Immature natural killer cell (primary cell): ENCODE results near the gene ADD3. TPM values are rescaled to one million over a fixed set of nuclear protein-coding genes. Genes with fewer than 3 reads are reported as not detected.
A peak's percentile ranks its signal among the peaks of the same experiment; 100 is the strongest.

Experiments used
- DNase-seq, 3 donors: peaks; one replicate each; pipeline ENCODE4 v3.0.0; 2022; ENCODE audit warnings: mixed read lengths in 1 of 3
- H3K27ac Mint-ChIP-seq, 6 donors: one replicate each; pipeline ENCODE4 v1.8.0; 2020; ENCODE audit warnings: mixed read lengths in 6 of 6, mild to moderate bottlenecking in 5 of 6, inconsistent platforms in 4 of 6, moderate library complexity in 3 of 6
- H3K27me3 Mint-ChIP-seq, 3 donors: one replicate each; pipeline ENCODE4 v1.8.0; 2020 to 2021; ENCODE audit warnings: low read depth in 3 of 3, mild to moderate bottlenecking in 3 of 3, mixed read lengths in 3 of 3, moderate library complexity in 3 of 3, inconsistent platforms in 1 of 3
- H3K36me3 Mint-ChIP-seq, 3 donors: one replicate each; pipeline ENCODE4 v1.8.0; 2020; ENCODE audit warnings: mixed read lengths in 3 of 3, inconsistent platforms in 2 of 3, mild to moderate bottlenecking in 2 of 3
- H3K4me1 Mint-ChIP-seq, 2 donors: one replicate each; pipeline ENCODE4 v1.8.0; 2020; ENCODE audit warnings: inconsistent platforms in 2 of 2, mild to moderate bottlenecking in 2 of 2, mixed read lengths in 2 of 2, moderate library complexity in 1 of 2
- H3K4me3 Mint-ChIP-seq, 5 donors: one replicate each; pipeline ENCODE4 v1.8.0; 2020; ENCODE audit warnings: mild to moderate bottlenecking in 5 of 5, mixed read lengths in 5 of 5, inconsistent platforms in 3 of 5, moderate library complexity in 3 of 5
- H3K9me3 Mint-ChIP-seq, 6 donors: one replicate each; pipeline ENCODE4 v1.8.0; 2020; ENCODE audit warnings: mild to moderate bottlenecking in 6 of 6, mixed read lengths in 6 of 6, inconsistent platforms in 4 of 6, moderate library complexity in 3 of 6
- polyA plus RNA-seq, 3 donors: library from polyadenylated mRNA; unstranded; fragments of 300-500 nt; fragmentation: Illumina TruSeq; gene quantifications; one replicate each; pipeline ENCODE4 v1.2.3, GENCODE V29; 2021

ADD3 gene
- polyA plus RNA-seq: 100 to 1,000 TPM; 336 to 513 (median 447) TPM

DNA sequence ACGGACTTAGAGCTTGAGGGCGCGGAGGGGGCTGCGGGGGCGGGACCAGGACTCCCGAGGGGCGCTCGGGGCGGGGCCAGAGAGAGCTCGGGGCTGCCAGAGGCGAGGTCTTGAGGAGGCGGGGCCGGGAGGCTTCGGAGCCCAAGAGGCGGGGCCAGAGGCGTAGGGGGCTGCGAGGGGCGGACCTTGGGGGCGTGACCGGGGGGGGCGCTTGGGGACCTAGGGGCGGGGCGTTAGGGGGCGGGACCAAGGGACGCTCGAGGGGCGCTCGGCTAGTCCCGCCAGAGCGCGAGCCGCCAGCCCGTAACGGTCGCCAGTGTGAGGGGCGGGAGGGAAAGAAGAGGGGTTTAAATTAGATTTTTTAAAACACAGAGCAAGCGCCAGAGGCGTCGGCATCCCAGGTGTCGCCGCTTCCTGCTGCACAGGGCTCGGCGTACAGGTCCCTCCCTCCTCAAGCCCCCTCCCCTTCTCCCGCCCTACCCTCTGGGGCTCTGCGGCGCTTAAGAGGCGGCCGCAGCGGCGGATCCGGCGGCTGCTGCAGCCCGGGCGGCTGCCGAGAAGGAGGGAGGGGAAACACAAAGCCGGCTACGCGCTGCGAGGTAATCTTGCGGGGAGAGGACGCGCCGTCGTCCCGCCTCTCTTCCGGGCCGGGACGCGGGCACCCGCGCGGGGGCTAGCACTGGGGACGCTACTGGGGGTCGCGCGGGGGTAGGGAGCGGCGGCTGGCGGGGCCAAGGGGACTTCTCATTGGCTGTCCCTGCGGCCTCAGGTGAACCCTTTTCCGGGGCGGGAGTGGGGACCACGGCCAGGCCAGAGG lies at the start of gene ADD3:
ADD3 (plus strand) TSS at position 284 of the 817 bp plus-strand sequence. CDS start 92,670 bp downstream, outside the sequence.
- Mint-ChIP-seq H3K27ac (peak within 1 kb of the TSS in 4 of 6 donors; percentile 93 to 98 (median 97)), H3K4me3 (no peak within 1 kb of the TSS), H3K36me3 (no peaks in the 10 kb centered on the region), H3K4me1 (peaks cover 41 to 44% of the 10 kb centered on the region in 2 donors), H3K27me3 (peaks cover 0 to 2% (median 2%) of the 10 kb centered on the region in 3 donors), H3K9me3 (no peaks in the 10 kb centered on the region)
- DNase-seq: peak; percentile 93 to 95 (median 94)

DNA sequence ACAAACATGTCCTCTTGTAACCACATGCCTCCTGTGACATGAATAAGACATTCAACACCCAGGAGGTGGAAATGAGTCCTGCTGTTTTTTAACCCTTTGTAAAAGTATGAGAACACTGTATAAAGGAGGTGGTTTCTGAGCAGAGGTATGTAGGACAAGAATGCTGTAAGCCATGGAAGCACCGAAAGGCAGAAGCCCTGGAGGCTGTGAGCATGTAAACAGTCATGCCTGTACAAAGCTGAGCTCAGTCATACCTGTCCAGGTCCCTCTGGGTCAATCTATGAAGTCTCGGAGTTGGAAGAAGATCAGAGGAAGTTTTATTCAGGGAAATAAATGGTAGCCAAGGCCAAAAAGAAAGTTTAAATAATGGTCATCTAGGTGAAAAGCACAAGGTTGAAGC lies 49.7 kb upstream of the ADD3 start:
- peaks cover 6% of the 10 kb centered on the region in 2 donors for H3K4me1 Mint-ChIP-seq
- no peaks in the 10 kb centered on the region for H3K9me3 Mint-ChIP-seq
- peaks cover 0 to 4% (median 1%) of the 10 kb centered on the region in 3 donors for H3K27me3 Mint-ChIP-seq
- H3K4me3 Mint-ChIP-seq: no peak overlapping the region
- H3K27ac Mint-ChIP-seq: no peak overlapping the region
- H3K36me3 Mint-ChIP-seq: no peaks in the 10 kb centered on the region
- DNase-seq: no peak

GRCh38 chr10:109959259-109960145 lies 48.3 kb upstream of the ADD3 start:
- no peaks in the 10 kb centered on the region for H3K36me3 Mint-ChIP-seq
- H3K27ac Mint-ChIP-seq: no peak overlapping the region
- H3K9me3 Mint-ChIP-seq: no peaks in the 10 kb centered on the region
- H3K4me3 Mint-ChIP-seq: no peak overlapping the region
- DNase-seq: no peak
- H3K27me3 Mint-ChIP-seq: peaks cover 1 to 7% (median 4%) of the 10 kb centered on the region in 3 donors
- peaks cover 6 to 8% of the 10 kb centered on the region in 2 donors for H3K4me1 Mint-ChIP-seq

- Mint-ChIP-seq H3K4me1 (peaks cover 6 to 8% of the 10 kb centered on the region in 2 donors), H3K4me3 (no peak overlapping the region), H3K36me3 (no peaks in the 10 kb centered on the region), H3K27me3 (peaks cover 1 to 7% (median 5%) of the 10 kb centered on the region in 3 donors), H3K9me3 (no peaks in the 10 kb centered on the region), H3K27ac (no peak overlapping the region)
- no peak for DNase-seq
Measured at GRCh38 chr10:109960682-109961081, 47.1 kb upstream of the ADD3 start.

GRCh38 chr10:109961174-109962001 lies 46.4 kb upstream of the ADD3 start:
- Mint-ChIP-seq H3K4me3 (no peak overlapping the region), H3K9me3 (no peaks in the 10 kb centered on the region), H3K36me3 (no peaks in the 10 kb centered on the region), H3K4me1 (peaks cover 6 to 8% of the 10 kb centered on the region in 2 donors), H3K27me3 (peaks cover 1 to 7% (median 5%) of the 10 kb centered on the region in 3 donors), H3K27ac (no peak overlapping the region)
- DNase-seq: no peak

DNA sequence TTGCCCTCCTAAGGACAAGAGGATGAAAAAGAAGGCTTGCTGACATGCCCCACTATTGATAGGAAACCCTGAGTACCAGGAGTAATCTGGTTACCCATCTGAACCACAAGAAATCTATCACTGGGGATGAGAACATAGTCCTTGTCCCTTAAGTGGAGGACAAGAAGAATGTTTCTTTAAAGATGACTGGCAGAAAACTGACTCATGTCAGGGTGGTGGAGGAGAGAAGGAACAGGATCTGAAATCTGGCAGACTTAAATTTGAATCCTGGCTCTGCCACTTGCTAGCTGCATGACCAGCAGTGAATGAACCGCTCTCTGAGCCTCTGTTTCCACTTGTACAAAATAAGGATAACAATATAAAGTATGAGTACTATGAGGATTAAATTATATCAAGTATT lies 45.5 kb upstream of the ADD3 start:
- DNase-seq: no peak
- Mint-ChIP-seq H3K4me3 (no peak overlapping the region), H3K27ac (no peak overlapping the region), H3K9me3 (no peaks in the 10 kb centered on the region), H3K36me3 (no peaks in the 10 kb centered on the region), H3K27me3 (peaks cover 1 to 7% (median 5%) of the 10 kb centered on the region in 3 donors), H3K4me1 (peaks cover 0 to 4% of the 10 kb centered on the region in 2 donors)

DNA sequence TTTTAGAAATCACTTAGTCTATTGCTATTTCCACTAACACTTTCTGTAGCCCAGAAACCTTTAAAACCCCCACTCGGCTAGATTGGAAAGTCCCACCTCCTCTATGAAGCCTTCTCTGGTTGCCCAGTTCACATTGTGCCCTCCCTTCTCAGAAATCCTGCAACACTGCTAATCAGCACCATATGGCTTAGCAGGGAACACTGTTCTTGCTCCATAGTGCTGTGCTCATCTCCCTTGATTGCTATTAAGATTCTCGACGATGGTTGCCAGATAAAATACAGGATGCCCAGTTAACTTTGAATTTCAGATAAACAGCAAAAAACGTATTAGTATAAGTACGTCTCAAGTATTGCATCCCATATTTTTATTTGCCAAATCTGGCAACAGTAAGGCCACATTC lies 44.3 kb upstream of the ADD3 start:
- H3K9me3 Mint-ChIP-seq: no peaks in the 10 kb centered on the region
- H3K27ac Mint-ChIP-seq: no peak overlapping the region
- H3K4me1 Mint-ChIP-seq: peaks cover 0 to 2% of the 10 kb centered on the region in 2 donors
- peaks cover 1 to 7% (median 5%) of the 10 kb centered on the region in 3 donors for H3K27me3 Mint-ChIP-seq
- no peak overlapping the region for H3K4me3 Mint-ChIP-seq
- no peak for DNase-seq
- H3K36me3 Mint-ChIP-seq: no peaks in the 10 kb centered on the region

DNA sequence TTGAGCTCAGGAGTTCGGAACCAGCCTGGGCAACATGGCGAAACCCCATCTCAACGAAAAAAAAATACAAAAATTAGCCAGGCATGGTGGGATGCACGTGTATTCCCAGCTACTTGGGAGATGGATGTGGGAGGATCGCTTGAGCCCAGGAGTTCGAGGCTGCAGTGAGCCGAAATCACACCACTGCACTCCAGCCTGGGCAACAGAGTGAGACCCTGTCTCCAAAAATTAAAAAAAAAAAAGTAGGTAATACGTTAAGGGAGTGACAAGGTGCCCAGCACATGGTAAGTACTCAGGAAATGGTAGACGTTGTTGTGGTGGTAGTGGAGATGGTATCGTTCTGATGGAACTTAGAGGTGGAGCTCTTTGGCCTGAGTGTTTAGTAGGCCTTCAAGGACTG lies 43.5 kb upstream of the ADD3 start:
- no peak for DNase-seq
- no peak overlapping the region for H3K4me3 Mint-ChIP-seq
- no peaks in the 10 kb centered on the region for H3K9me3 Mint-ChIP-seq
- H3K36me3 Mint-ChIP-seq: no peaks in the 10 kb centered on the region
- H3K27me3 Mint-ChIP-seq: peaks cover 1 to 12% (median 5%) of the 10 kb centered on the region in 3 donors
- peaks cover 0 to 2% of the 10 kb centered on the region in 2 donors for H3K4me1 Mint-ChIP-seq
- no peak overlapping the region for H3K27ac Mint-ChIP-seq

- Mint-ChIP-seq H3K27me3 (peaks cover 4 to 8% (median 5%) of the 10 kb centered on the region in 3 donors), H3K36me3 (no peaks in the 10 kb centered on the region), H3K4me3 (no peak overlapping the region), H3K9me3 (no peaks in the 10 kb centered on the region), H3K27ac (no peak overlapping the region), H3K4me1 (peaks cover 0 to 2% of the 10 kb centered on the region in 2 donors)
- DNase-seq: no peak
Measured at GRCh38 chr10:109966961-109967738, 40.6 kb upstream of the ADD3 start.

DNA sequence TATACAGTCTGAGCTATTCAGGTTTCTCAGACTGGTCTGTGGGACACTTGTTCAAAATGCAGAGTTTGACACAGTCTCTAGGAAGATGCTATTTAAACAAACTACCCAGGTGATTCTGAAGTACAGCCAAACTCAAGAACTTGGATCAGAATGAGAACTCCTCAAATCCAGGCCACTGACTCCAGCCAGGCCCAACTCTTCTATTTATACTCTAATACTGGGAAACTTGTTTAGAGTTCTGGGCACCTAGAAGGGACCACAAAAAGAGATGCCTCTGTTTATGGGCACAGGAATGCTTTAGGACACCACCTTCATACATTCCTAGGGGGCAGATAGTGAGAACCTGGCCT lies 40.1 kb upstream of the ADD3 start:
- no peak for DNase-seq
- Mint-ChIP-seq H3K27me3 (peaks cover 4 to 8% (median 5%) of the 10 kb centered on the region in 3 donors), H3K36me3 (no peaks in the 10 kb centered on the region), H3K27ac (no peak overlapping the region), H3K9me3 (no peaks in the 10 kb centered on the region), H3K4me1 (peaks cover 0 to 2% of the 10 kb centered on the region in 2 donors), H3K4me3 (no peak overlapping the region)

DNA sequence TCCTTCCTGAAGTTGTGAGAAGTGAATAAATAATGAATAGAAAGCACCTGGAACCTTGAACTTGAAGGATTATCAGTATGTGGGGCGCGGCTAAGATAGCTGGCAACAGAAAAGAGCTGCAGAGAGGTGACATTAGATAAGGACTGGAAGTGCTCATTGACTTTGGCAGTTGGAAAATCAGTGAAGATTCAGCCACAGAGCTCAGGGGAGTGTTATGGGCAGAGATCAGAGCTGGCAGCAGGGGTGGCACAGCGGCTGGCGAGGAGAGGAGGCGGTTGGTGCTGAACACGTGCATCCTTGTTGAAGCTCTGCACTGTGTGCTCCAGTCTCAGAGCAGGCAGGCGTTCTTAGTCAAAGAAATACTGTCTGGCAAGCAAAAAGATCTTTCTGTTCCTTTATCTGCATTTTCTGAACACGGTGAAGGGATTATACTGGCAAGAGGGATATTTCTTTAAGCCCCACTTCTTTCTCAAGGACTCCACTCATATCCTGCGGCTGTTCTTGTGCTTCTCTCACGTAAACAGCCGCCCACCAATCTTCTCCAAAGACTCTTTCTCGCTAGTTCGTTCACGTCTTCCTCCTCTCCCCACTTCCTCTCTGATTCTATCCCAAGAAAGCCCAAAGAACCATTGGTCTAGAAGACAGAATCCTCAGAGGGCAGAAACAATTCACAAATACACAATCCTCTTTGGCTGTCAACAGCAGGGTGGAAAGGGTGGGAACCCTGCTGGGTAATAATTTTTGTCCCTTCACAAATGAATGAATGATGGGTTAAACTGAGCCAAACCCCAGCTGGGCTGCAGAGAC lies 38.6 kb upstream of the ADD3 start:
- H3K9me3 Mint-ChIP-seq: no peaks in the 10 kb centered on the region
- H3K27me3 Mint-ChIP-seq: peaks cover 4 to 5% (median 4%) of the 10 kb centered on the region in 3 donors
- no peaks in the 10 kb centered on the region for H3K36me3 Mint-ChIP-seq
- no peak for DNase-seq
- peaks cover 0 to 2% of the 10 kb centered on the region in 2 donors for H3K4me1 Mint-ChIP-seq
- H3K27ac Mint-ChIP-seq: no peak overlapping the region
- no peak overlapping the region for H3K4me3 Mint-ChIP-seq

- no peak overlapping the region for H3K4me3 Mint-ChIP-seq
- H3K27me3 Mint-ChIP-seq: peaks cover 0 to 5% (median 4%) of the 10 kb centered on the region in 3 donors
- no peaks in the 10 kb centered on the region for H3K4me1 Mint-ChIP-seq
- H3K36me3 Mint-ChIP-seq: no peaks in the 10 kb centered on the region
- H3K9me3 Mint-ChIP-seq: no peaks in the 10 kb centered on the region
- no peak overlapping the region for H3K27ac Mint-ChIP-seq
- DNase-seq: no peak
Measured at GRCh38 chr10:109969760-109970346, 37.9 kb upstream of the ADD3 start.
